HG03095 (cell line): ENCODE results near the gene ELOVL6.
"Not testable (repeated sequence)": the region's sequence is repeated elsewhere in the genome, so short reads cannot be mapped to it uniquely, and the experiment has no call there.

Experiments used
- ATAC-seq: cut with Tn5 transposase; IDR thresholded peaks from one replicate; pipeline ENCODE4 v1.9.1; 2021; ENCODE audit warnings: moderate library complexity; ENCODE audit not compliant: unreplicated experiment

The ELOVL6 gene

GRCh38 chr4:110196871-110197528 is 1.4 kb downstream of the ELOVL6 start:
- ATAC-seq: peak; percentile 24

- ATAC-seq: peak; percentile 22
These were observed 2.1 kb downstream of the ELOVL6 start for GRCh38 chr4:110196206-110196870.

GRCh38 chr4:110195561-110196205 is 2.7 kb downstream of the ELOVL6 start:
- ATAC-seq: peak; percentile 4

- ATAC-seq: peak; percentile 69
These were observed 4.3 kb downstream of the ELOVL6 start for GRCh38 chr4:110193822-110194761.

GRCh38 chr4:110193287-110193686 is 5.1 kb downstream of the ELOVL6 start:
- ATAC-seq: not testable (repeated sequence)

GRCh38 chr4:110190249-110190648 is 8.2 kb downstream of the ELOVL6 start:
- no peak for ATAC-seq

- no peak for ATAC-seq
These were observed 10.3 kb downstream of the ELOVL6 start for GRCh38 chr4:110188113-110188512.

GRCh38 chr4:110184791-110185155 is 13.6 kb downstream of the ELOVL6 start:
- no peak for ATAC-seq

GRCh38 chr4:110184140-110184790 is 14.2 kb downstream of the ELOVL6 start:
- no peak for ATAC-seq

- ATAC-seq: no peak
These were observed 14.8 kb downstream of the ELOVL6 start for GRCh38 chr4:110183643-110184042.

- ATAC-seq: no peak
These were observed 15.4 kb downstream of the ELOVL6 start for GRCh38 chr4:110183058-110183457.

GRCh38 chr4:110181890-110182289 is 16.5 kb downstream of the ELOVL6 start:
- no peak for ATAC-seq

- ATAC-seq: no peak
These were observed 22.8 kb downstream of the ELOVL6 start for GRCh38 chr4:110175634-110176033.

- ATAC-seq: no peak
These were observed 25.4 kb downstream of the ELOVL6 start for GRCh38 chr4:110172972-110173371.

- no peak for ATAC-seq
These were observed 26.4 kb downstream of the ELOVL6 start for GRCh38 chr4:110171971-110172370.

- no peak for ATAC-seq
These were observed 27.6 kb downstream of the ELOVL6 start for GRCh38 chr4:110170861-110171260.

- peak; percentile 60 for ATAC-seq
These were observed 32.8 kb downstream of the ELOVL6 start for GRCh38 chr4:110165382-110166286.

- ATAC-seq: no peak
These were observed 33.6 kb downstream of the ELOVL6 start for GRCh38 chr4:110164856-110165255.

- ATAC-seq: no peak
These were observed 34.2 kb downstream of the ELOVL6 start for GRCh38 chr4:110164251-110164650.
